Measurements from ENCODE around the gene GPC4.
A peak's percentile ranks its signal among the peaks of the same experiment; 100 is the strongest.
"Not testable (repeated sequence)": the region's sequence is repeated elsewhere in the genome, so short reads cannot be mapped to it uniquely, and the experiment has no call there.

GPC4 gene

DNA sequence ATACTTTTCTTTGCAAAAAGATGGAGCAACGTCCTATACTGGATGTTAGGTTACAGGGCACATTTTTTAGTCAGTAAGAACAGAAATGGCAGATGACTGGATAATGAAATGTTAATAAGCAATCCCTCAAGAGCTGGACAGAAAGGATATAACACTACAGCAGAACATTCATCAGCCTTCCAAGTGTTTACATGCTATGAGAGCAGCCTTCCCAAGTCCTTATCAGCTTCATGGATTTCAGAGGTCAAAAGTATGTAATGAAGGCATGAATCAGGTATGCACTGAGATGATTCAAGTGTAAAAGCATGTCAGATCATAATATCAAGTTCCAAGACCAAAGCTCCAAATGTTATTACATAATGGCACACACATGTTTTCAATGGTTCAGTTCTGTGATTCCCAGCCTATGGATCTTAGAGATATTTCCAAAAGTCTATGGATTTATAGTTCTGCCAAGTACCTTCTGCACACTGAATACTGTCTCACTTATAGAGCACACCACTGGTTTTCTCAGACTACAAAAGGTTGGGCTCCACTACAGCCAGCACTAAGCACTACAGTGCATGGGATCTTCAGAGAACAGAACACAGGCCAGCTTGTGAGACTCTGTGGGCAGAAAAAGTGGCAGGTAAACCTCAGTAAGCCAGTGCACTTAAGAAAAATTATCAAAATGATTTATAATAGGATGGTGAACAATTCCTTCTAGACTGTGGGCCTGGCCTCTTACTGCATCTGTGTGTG lies 49.2 kb downstream of the GPC4 start:
- peak; percentile 82 for DNase-seq

DNA sequence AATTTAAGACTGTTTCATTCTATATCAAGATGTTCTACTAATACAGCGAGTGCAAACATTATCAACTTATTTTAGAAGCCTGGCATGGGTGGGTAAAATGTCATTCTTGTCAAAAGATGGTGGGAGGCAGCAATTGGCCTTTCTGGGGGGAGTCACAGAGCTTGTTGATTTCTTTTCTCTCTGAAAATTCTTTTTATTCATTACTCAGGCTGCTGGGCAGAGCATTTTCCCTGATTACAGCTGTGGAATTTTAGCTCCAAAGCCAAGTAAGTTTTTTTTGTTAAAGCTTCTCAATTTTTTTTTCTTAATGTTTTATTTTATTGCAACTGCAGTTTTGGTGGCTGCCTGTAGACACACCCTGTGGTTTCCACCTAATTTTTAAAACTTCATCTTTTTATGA lies 50.4 kb downstream of the GPC4 start:
- DNase-seq, result peak; percentile 7

DNA sequence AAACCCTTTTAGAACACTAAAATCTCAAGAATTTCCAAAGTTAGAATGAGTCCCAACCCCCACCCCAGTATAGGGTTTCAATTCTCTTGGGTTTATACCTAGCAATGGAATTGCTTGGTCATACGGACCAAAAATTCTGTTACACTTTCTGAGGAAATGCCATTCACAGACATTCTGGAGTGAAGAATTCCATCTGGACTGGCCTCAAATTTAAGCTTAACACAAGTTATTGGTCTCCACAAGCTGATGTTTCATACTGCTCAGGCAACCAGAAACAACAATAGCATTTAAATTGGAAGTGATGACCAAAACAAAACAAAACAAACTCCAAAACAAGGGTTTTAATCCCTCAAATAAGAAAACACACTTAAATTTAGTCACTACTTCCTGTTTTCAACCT lies 51.1 kb downstream of the GPC4 start:
- DNase-seq, result peak; percentile 50

DNA sequence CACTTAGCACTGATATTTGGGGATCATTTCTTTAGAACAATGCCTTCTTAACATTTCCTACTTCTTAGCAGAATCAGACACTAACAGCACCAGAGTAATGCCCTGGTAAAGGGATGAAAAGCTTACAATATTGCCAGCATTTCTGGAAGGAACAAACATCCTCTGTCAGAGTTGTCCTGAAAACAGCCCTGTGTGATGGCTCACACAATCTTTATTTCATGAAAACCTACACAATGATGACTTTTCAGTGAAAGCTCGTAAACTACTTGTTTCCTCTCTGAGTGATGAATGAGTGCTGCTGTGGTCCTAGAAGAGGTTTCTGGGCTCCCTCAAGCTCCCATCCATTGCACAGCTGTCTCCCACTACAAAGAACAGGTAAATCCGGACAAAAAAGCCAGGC lies 52.8 kb downstream of the GPC4 start:
- DNase-seq, result no peak

DNA sequence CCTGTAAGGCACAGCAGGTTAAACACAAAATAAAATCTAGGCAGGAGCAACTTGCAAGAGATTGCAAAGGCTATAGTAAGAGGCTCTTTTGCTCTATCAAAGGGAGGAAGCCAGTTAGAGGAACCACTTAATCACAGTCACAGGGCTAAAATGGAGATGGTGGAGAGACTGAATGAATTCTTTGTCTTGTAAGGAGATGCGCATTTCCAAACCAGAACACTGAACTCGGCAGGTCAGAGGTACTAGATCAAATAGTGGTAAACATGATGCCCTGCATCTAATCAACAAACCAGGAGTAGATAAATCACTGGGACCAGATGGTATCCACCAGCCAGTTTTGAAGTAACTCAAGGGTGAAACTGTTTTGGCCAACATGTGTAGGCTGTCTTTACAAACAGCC lies 55.8 kb downstream of the GPC4 start:
- DNase-seq, result no peak

DNA sequence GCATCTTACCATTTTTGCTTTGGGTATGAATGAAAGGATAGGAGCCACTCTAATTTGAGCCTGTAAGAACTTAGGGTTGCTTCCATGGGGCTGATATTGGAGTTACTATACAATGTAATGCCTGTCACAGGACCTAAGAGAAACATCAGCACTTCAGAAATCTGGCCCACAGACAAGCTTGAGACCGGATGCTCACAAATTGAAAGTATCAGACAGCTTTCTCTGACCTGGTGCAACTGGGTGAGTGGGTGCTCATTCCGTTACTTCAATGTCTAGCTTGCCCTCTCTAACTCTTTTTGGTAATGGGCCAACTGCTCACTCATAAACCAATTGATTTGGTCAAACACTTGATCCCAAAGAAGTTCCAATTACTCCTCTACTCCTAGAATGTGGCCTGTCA lies 62.1 kb downstream of the GPC4 start:
- DNase-seq, result no peak

DNA sequence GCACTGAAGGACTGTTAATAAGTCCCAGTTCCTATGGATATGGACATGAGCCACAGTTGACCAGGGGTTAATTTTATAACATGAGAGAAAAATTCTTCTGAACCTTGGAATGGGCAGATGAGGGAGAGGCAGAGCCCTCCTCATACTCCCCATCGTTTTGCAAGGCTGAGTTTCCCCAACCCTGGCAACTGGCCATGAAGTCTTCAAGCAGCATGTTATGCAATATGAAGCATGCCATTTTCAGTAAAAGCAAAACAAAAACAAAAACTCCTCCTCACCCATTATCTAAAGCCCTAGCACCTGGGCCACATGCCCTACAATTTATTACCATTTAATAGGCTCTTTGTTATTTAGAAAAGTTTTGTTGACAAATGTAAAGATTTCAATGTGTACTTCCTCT lies 64.5 kb downstream of the GPC4 start:
- DNase-seq, result peak; percentile 27

DNA sequence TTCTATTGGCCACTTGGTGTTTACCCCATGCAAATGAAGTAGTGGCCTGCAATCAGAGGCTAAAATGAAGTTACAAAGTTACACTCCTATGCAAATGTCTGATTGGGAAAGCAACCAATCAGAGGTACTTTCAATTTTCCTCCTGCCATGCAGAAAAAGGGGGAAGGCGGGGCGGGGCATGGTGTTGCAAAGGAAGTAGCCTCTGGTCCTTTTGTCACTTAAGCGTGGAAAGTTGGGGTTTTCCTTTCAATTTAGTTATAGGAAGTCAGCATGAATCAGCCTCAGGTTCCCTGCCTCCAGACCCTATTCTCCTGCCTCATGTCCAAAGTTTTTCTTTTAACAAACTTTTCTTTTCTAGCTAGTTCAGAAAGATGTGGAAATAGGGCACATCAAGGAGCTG lies 69.3 kb downstream of the GPC4 start:
- no peak for DNase-seq

DNA sequence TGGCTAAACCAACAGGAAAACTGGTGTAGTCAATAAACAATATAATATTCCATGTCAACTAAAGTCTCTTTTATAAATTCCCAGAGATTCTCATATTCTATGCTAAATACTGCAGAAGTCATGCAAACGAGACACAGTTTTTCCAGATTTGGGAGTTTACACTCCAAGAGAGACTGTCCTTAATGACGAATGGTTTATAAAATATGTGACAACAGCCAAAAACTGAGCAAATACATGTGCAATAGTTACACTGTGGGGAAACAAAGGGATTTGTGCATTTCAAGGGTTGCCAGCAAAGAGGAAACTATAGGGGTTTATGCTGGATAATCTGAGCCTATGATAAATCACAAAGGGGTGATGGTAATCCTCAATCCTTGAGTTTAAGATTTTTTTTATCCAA lies 75.7 kb downstream of the GPC4 start:
- DNase-seq, result no peak

DNA sequence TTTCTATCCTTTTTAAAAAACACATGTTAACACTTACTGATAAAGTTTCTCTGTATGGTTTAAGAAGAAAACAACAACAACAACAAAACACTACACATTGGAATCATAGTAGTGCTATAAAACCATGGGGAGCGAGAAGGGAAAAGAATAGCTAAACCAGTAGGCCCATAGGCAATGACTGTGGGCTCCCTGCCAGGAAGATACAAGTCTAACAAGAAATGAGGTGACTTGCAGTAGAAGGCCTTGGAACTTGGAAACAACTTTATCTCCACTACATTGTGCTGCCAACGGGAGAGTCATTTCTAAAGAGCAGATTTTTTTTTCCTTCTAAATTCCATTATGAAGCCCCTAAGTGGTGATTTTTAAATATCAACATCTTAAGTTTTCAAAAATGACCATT lies 78.0 kb downstream of the GPC4 start:
- DNase-seq, result no peak

DNA sequence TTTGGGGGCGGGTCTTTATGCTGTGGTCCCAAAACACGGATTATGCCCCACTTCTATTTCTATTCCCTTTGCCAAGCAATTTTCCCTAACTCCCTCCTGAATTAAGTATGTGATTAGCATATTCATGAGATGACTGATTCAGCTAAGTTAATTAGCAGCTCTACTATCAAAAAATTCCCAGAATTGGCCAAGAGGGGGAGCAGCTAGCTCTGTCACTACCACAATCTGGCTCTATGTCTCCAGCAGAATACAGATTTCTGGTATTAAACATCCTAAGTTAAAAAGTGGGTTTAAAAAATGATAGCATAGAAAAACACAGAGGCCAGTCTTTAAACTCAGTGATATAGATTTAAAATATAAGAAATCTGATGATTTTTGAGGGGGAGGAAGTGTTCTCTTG lies 80.3 kb downstream of the GPC4 start:
- peak; percentile 40 for DNase-seq

DNA sequence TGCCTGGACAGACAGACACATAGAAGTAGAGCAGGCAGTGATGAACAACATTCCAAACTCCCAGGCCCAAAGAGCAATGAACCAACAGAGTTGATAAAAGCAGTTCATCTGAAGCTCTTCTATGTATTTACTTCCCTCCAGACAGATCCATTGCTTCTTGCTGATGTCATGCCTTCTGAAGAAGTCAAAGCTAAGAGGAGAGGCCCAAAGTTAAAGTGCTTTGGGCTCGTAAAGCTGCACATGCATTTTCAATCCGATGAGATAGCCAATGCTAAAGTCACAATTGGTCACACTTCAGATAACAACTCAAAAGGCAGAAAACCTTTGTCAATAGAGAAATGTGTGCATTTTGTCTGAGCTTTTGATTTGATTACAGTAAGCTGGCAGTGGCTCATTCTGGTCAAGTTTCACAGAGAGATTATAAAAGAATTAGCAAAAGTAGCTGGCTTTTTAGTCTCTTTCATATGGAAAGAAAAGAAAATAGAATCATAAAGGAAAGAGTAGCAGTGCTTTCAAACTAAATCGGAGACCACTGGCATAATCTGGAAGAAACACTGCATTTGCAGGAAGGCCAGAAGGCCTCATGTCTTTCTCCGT lies 82.0 kb downstream of the GPC4 start:
- DNase-seq, result no peak

DNA sequence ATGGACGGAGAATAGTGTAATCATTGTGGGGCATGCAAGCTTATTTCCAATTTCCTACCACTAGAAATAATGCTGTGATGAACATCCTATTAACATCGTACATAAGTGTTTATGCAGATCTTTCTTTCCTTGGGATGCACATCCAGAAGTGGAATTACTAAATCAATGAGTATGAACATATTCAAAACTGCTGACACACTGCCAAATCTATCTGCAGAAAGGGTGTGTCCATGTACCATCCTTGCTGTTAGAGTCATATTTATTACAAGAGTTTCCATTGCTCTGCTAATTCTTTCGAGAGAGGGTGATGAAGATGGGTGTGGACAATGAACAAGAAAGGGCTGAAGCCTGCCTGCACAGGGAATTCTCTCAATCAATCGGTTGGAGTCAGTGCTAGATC lies 82.6 kb downstream of the GPC4 start:
- DNase-seq, result no peak

DNA sequence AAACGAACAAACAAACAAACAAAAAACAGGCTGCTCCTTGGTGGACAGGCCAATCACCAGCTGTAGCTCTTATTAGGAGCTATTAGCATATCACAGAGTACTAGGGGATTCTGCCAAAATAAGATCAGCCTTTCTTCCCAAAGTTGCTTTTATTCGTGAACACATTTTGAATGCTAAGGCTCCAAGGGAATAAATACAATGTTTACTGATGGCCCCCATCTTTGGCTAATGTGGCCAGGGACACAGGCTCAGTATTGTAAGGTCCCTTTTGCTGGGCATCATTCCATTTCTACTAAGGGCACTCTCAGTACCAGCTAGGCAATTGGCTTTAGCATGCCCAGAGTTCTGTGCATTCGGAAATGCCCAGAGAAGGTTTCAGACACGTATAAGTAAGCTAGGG lies 84.3 kb downstream of the GPC4 start:
- no peak for DNase-seq

DNA sequence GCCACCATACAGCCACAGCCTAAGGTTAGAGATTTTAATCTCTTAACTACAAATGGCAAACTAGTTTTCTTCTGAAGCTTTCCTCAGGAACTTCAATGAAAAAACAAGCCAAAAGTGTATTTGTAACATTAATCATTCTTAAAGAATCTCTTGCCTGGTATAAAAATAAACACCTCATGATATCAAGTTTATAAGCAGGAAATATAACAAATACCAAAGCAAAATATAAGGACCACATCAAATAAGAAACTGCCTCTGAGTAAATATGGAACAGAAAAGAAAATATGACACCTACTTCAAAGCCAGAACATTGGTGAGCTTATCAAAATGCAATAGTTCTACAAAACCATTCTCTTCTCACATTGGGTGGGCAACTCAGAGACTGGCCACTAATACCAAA lies 89.9 kb downstream of the GPC4 start:
- DNase-seq, result no peak

DNA sequence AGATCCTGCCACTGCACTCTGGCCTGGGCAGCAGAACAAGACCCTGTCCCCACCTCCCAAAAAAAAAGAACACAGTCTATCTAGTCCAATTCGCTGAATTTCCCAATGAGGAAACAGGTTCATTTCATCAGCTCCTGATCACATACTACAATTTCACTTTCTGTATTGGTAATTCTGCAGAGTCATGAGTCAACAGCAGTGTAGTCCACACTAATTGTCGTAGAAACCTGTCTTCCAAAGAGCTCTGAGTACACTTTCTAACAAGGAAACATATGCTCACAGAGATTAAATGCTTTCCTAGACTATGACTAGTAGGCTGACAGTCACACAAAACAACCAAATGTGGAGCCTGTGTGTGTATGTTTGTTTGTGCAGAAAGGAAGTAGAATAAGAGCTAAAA lies 91.9 kb downstream of the GPC4 start:
- no peak for DNase-seq

DNA sequence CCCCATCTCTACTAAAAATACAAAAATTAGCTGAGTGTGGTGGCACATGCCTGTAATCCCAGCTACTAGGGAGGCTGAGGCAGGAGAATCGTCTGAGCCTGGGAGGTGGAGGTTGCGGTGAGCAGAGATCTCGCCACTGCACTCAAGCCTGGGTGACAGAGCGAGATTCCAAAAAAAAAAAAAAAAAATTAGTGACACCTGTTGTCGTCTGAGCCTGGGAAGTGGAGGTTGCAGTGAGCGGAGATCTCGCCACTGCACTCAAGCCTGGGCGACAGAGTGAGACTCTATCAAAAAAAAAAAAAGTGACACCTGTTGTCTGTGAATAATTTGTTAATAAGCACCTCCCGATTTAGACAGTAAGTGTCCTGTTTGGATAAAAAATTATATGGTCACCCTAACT lies 93.0 kb downstream of the GPC4 start:
- DNase-seq, result not testable (repeated sequence)

DNA sequence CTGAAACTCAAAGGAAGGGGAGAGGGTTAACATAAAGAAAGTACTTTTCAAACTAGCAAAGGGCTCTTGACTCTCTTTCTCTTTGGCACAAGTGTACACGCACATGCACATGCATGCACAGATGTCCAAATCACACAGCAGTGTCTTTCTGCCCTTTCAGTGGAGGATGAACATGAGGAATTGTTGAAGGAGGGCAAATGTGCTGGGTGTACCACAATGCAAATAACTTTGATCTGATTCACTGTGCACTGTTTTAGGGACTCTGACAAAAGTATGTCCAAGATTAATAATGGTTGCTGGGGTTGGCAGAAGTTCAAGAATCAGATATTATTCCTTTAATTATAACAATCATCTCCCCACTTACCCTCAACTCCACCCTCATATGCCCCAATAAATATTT lies 93.8 kb downstream of the GPC4 start:
- peak; percentile 42 for DNase-seq

DNA sequence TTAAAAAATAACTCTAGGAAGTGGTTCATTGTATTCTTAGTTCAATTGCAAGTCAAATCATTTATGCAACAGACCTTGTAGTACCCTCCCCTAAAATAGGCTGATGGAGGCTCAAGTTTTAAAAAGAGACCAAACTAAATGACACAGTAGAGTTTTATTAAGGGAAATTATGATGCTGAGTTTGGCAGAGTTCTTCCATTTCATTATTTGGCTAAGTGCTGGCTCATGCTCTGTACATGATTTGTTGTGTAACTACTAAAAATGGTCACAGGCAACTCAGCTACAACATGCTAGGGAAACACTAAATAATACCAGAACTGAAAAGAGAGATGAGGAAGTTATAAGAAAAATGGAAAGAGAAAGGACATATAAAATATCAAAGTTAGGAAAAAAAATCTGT lies 101.0 kb downstream of the GPC4 start:
- no peak for DNase-seq

DNA sequence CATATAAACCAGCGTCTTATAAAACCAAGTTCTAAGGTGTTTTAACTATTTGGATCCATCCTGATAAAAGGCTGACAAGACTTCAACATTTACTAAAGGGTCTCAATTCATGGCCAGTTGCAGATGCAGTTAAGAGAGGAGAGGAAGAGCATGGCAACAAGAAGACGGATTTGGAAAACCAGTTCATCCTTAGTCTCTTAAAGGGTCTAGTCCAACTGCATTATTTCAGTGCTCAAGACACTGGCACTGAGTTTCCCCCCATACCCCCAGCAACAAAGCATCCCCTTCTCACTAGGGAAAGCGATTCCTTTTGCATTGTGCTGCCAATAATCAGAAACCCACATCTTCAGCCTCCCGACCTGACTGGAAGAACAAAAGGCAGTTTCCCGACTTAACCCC lies 106.8 kb downstream of the GPC4 start:
- DNase-seq, result no peak

DNA sequence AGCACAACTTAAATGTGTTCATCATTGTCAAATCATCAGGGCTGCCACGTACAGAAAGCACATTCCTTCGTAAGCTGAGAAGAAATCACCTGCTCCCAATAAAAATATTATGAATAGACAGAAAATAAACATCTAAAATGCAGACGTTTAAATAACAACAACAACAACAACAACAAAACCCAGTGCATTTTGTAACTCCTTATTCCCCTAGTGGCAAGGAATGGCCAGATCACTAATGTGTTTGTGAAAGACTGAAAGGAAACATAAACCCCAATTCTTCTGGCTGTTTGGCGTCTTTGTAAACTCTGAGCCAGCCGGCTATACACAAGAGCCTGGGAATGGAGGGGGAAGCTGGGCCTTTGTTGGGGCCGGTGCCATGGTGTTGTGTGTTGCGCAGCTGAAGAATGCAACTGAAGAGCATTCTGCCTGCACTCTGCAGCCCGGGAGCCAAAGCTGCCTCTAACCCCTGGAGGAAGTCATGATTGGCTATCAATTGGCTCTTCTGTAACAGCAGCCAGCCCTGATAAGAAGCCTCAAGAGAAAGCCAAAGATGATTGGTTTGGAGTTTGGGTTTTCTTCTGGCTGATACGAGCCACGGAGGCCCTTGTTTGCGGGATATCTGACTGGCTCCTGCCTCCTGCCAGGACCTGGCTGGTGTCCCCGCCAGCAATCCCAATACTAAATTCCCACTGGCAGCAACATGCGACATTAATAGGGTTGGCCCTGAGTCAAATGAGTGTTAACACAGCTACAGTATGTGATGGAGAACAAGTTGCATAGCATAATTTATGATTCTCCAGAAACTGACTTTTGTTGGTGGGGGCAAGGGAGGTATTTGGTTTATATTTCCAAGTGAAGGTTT lies 107.4 kb downstream of the GPC4 start:
- DNase-seq, result no peak

DNA sequence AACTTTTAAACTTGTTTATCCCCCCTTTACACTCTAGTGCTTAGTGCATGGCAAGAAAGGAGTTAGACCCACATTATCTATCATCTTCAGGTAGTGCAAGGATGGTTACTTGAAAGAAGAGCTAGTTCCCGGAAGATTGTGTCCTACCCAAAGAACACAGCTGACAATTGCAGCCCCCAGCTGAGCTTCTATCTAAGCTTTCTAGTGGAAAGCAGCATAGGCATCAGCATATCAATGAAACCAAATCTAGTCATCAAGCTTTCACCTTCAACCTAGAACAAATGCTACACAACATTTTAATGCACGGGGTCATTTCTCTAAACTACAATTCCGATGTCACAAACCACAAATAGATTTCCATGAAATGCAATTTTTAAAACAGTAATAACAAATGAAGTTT lies 108.2 kb downstream of the GPC4 start:
- no peak for DNase-seq

DNA sequence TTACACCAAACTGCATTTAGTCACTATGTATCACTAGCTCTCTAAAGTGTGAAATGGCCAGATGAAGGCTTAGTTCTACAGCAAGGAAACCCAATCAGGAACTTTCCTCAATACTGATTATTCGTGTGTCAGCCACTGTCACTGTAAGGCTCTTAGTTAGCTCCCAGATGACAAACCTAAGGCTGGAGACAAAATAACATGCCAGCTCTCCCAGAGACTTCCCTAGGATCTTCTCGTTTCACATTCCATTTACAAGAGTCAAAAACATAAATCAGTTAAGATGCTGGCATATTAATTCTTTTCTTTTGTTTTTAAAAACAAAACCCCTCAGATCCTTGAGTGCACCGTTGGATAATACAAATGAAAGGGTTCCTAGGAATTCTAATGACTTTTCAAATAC lies 109.0 kb downstream of the GPC4 start:
- peak; percentile 44 for DNase-seq

DNA sequence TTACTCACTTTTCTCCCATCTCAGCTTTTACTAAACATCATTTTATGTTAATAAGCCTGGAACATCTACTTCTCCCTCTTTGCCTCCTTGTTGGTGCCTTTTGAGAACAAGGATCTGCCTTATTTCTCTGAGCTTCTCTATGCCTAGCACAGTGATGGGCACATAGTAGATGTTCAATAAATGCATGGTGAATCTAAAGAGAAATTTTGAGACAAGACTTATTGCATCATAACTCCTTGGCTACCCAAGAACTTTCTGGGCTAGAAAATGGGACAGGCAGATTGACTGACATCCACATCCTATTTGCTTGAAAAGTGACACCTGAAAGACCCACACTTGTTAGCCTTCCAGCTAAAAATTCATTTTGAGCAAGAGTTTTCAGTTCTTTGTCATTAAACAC lies 109.9 kb downstream of the GPC4 start:
- no peak for DNase-seq
